Breast epithelium (tissue), 4 donors: ENCODE data around the gene NUDT12. TPM values are rescaled to one million over a fixed set of nuclear protein-coding genes. Genes with fewer than 3 reads are reported as not detected.

Experiments used
- DNase-seq, 2 donors: peaks; one replicate each; pipeline ENCODE4 v3.0.0-alpha.2; 2019; ENCODE audit warnings: low spot score in 2 of 2
- H3K27ac ChIP-seq, 2 donors: fragments of 200-600 bp; sonication (generic) in 1 of 2; one replicate each; pipeline ENCODE4 v1.5.1; 2016 to 2019; ENCODE audit warnings: mild to moderate bottlenecking in 1 of 2
- H3K27me3 ChIP-seq, 2 donors: fragments of 200-600 bp; sonication (generic) in 1 of 2; one replicate each; pipeline versions ENCODE4 v1.5.1 to v1.6.0; 2017 to 2019; ENCODE audit warnings: control low read depth in 1 of 2, mild to moderate bottlenecking in 1 of 2
- H3K36me3 ChIP-seq: fragments of 200-600 bp; one replicate; pipeline ENCODE4 v1.5.1; 2019
- H3K4me1 ChIP-seq, 2 donors: fragments of 200-600 bp; sonication (generic); one replicate each; pipeline ENCODE4 v1.5.1; 2016 to 2019; ENCODE audit warnings: control low read depth in 1 of 2
- H3K4me3 ChIP-seq, 3 donors: fragments of 200-600 bp; sonication (generic); 1 replicate in 2 of 3; 2 replicates in 1 of 3; pipeline ENCODE4 v1.5.1; 2016 to 2019; ENCODE audit warnings: mild to moderate bottlenecking in 3 of 3, moderate library complexity in 2 of 3
- H3K9me3 ChIP-seq, 2 donors: fragments of 200-600 bp; sonication (generic) in 1 of 2; one replicate each; pipeline ENCODE4 v1.5.1; 2016 to 2019; ENCODE audit warnings: control low read depth in 1 of 2
- POLR2A ChIP-seq: fragments of 450-650 bp; IDR thresholded peaks from one replicate; pipeline ENCODE4 v1.6.1; 2016; ENCODE audit warnings: antibody characterized with exemption, mild to moderate bottlenecking, moderate library complexity
- POLR2AphosphoS5 ChIP-seq, 3 donors: sonication (generic); formaldehyde crosslinking; IDR thresholded peaks; one replicate each; pipeline ENCODE4 v1.6.1; 2017; ENCODE audit warnings: antibody characterized with exemption in 3 of 3
- intact Hi-C: fragments of 100-400 bp; cut with DNase I; formaldehyde crosslinking; loops from one replicate; pipeline ENCODE4 v1.15.1; 2023; ENCODE audit warnings: low total_unique reads
- total RNA-seq, 3 donors: library from RNA; depleted of rRNA; stranded (reverse); fragments of >200 nt; gene quantifications; one replicate each; pipeline ENCODE4 v1.1.0, GENCODE V29; 2016
- TF ChIP-seq, protein P1 (sequence below), 3 donors: fragments of 450-650 bp; IDR thresholded peaks; one replicate each; pipeline ENCODE4 v1.5.1; 2016 to 2017; ENCODE audit warnings: antibody characterized with exemption in 3 of 3, mild to moderate bottlenecking in 3 of 3, moderate library complexity in 3 of 3

The NUDT12 gene
- total RNA-seq, 3 donors from 2014 or later = 11.8 to 31.0 (median 12.8) TPM

DNA sequence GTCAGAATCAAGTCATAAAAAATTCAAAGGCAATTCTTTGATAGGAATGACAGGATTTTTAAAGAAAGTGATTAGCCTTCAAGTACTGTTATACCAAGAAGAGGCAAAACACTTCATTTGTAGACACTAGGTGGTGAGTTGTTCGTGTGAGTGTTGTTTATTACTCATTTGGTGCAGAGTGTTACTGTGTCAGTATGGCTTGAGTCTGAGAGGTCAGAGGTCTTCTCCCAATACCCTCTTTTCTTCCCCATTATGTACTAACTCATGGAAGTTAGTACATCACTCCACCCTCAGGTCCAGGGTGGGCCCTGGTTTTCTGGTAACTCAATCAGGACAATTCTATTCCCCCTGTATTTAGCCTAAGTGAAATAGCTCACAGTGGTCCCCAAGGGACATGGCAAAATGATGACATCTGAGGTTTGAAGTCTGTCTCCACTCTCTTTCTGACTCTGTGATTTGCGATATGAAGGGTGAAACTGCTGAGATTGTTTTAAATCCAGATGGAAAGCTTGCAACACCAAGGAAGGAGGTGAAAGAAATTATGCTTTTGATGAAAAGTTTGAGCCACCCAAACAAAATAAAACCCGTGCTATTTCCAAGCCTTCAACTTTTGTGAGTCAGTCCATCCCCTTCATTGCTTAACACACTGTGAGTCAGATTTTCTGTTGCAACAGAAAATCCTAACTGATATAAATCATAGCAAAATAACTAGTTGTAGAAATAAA lies 56.8 kb downstream of the NUDT12 start:
- Histone ChIP-seq H3K4me3 (no peak overlapping the region), H3K36me3 (no peaks in the 10 kb centered on the region), H3K9me3 (peaks cover 0 to 16% of the 10 kb centered on the region in 2 donors), H3K4me1 (no peaks in the 10 kb centered on the region), H3K27ac (no peak overlapping the region), H3K27me3 (no peaks in the 10 kb centered on the region)
- intact Hi-C loops = no loop called here
- DNase-seq = no peak
- TF ChIP-seq, protein P1, sequence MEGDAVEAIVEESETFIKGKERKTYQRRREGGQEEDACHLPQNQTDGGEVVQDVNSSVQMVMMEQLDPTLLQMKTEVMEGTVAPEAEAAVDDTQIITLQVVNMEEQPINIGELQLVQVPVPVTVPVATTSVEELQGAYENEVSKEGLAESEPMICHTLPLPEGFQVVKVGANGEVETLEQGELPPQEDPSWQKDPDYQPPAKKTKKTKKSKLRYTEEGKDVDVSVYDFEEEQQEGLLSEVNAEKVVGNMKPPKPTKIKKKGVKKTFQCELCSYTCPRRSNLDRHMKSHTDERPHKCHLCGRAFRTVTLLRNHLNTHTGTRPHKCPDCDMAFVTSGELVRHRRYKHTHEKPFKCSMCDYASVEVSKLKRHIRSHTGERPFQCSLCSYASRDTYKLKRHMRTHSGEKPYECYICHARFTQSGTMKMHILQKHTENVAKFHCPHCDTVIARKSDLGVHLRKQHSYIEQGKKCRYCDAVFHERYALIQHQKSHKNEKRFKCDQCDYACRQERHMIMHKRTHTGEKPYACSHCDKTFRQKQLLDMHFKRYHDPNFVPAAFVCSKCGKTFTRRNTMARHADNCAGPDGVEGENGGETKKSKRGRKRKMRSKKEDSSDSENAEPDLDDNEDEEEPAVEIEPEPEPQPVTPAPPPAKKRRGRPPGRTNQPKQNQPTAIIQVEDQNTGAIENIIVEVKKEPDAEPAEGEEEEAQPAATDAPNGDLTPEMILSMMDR (IDR thresholded peaks at IDR 0.05) = no peak
- TF ChIP-seq POLR2AphosphoS5 (IDR thresholded peaks at IDR 0.05) = no peak

DNA sequence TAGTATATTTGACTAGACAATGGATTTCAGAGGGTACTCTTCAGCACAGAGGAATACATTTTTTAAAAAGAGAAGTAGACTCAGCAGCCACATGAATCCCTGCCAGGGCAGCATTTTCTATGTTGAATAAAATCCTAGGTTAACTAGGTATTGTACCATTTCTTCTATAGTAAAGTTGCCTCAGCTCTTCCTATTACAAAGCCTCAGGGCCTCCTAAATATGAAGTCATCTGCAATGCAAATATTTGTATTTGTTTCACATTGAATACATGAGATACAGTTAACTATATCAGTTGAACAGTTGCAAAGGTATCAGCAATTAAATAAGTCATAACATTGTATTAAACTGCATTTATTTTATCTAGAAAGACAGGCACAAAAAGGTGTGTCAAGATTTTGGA lies 59.5 kb downstream of the NUDT12 start:
- H3K4me1 ChIP-seq = no peaks in the 10 kb centered on the region
- H3K9me3 ChIP-seq = peaks cover 0 to 16% of the 10 kb centered on the region in 2 donors
- no peak for DNase-seq
- no peak overlapping the region for H3K4me3 ChIP-seq
- H3K27me3 ChIP-seq = no peaks in the 10 kb centered on the region
- H3K27ac ChIP-seq = no peak overlapping the region
- TF ChIP-seq, protein P1 (IDR thresholded peaks at IDR 0.05) = no peak
- TF ChIP-seq POLR2A (no peak), POLR2AphosphoS5 (IDR thresholded peaks at IDR 0.05) (no peak)
- H3K36me3 ChIP-seq = no peaks in the 10 kb centered on the region
- intact Hi-C loops = no loop called here

DNA sequence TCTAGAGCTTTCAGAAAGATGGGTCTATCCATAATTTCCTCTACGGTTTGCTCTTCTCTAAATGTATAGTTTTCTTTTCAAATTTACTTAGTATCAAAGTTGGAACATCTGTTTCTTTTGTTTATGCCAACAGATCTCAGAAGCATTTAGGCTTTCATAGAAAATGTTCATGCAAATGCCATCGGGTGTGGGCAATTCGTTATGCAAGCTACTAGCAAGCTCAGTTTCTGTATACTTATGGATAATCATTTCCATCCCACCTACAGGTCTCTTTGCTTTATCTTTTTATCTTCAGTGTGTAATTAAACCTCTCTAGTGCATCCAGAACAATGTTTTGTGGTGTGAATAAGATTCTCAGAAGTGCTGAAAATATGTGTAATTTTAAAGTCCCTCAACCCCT lies 59.9 kb downstream of the NUDT12 start:
- no peaks in the 10 kb centered on the region for H3K27me3 ChIP-seq
- no peaks in the 10 kb centered on the region for H3K36me3 ChIP-seq
- no peaks in the 10 kb centered on the region for H3K4me1 ChIP-seq
- TF ChIP-seq, protein P1 (IDR thresholded peaks at IDR 0.05) = no peak
- TF ChIP-seq POLR2A (no peak), POLR2AphosphoS5 (IDR thresholded peaks at IDR 0.05) (no peak)
- H3K9me3 ChIP-seq = peaks cover 0 to 16% of the 10 kb centered on the region in 2 donors
- no peak for DNase-seq
- no peak overlapping the region for H3K4me3 ChIP-seq
- intact Hi-C loops = no loop called here
- H3K27ac ChIP-seq = no peak overlapping the region
